ENCODE results near the gene OR2T29. TPM values are rescaled to one million over a fixed set of nuclear protein-coding genes. Genes with fewer than 3 reads are reported as not detected.

The OR2T29 gene
- not detected in 2 replicates for total RNA-seq

DNA sequence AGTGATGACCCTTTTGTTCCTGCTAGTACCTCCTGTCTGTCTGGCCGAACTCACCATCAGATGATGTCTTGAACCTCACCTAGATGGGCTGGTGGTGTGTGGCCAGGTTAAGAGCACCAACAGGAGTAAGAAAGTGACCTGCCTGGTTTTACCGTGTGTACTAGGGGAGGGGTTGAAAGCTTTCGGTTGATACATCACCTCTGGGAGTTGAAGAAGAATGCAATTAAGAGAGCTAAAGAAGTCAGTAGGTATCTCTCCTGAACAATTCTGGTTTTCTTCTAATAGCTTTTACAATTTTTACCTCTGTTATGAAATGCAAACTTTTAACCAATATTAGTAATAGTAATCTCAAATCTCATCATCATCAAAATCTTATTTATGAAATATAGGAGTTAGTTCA, at the start of gene OR2T29:
Gene OR2T29, minus strand, starts transcription at position 101 of the 400 bp plus-strand sequence. CDS start 3,281 bp downstream, outside the sequence.

GRCh38 chr1:248597589-248597988, 35.0 kb upstream of the OR2T29 start, which contains the start of gene OR2T10:
Gene OR2T10 (minus strand): TSS chr1:248597700. CDS start chr1:248593768, 3,932 bp downstream.

GRCh38 chr1:248574657-248575056, 12.1 kb upstream of the OR2T29 start, which contains the start of gene OR2T34:
Gene OR2T34 (minus strand): TSS chr1:248574757. CDS start chr1:248574757, 0 bp downstream.

DNA sequence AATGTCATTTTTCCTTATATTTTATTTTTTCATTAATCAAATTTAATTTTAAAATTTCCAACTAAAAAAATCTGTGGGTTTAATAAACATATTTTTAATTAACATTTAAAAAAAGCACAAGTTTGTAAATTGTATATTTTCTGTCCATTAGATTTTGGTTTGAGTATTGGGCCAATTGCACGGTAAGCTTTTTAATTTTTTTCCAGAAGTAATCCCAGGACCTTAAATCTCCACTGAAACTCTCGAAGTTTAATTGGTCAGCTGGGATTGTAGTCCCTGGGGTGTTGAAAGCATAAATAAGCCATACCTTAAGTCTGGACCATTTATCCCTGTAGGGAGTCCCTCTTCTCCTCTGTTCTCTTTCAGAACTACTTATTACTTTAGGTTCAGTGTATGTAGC, 54.8 kb downstream of the OR2T29 start, which contains the start of gene OR2G6:
Gene OR2G6, plus strand, starts transcription at position 301 of the 400 bp plus-strand sequence. CDS start 13,574 bp downstream, outside the sequence.

Other genes starting within 250 kb of the OR2T29 start
- not detected in 2 replicates for gene OR2M7, start 238.2 kb downstream of the OR2T29 start, total RNA-seq
- not detected in 2 replicates for gene OR14C36, start 214.0 kb downstream of the OR2T29 start, total RNA-seq
- gene OR2T4, start 201.1 kb downstream of the OR2T29 start, total RNA-seq: not detected in 2 replicates
- gene OR2T6, start 187.0 kb downstream of the OR2T29 start, total RNA-seq: not detected in 2 replicates
- not detected in 2 replicates for gene OR2T1, start 159.7 kb downstream of the OR2T29 start, total RNA-seq
- gene OR2T2, start 117.1 kb downstream of the OR2T29 start, total RNA-seq: not detected in 2 replicates
- gene OR2T3, start 89.4 kb downstream of the OR2T29 start, total RNA-seq: not detected in 2 replicates
- gene OR2T5, start 74.2 kb downstream of the OR2T29 start, total RNA-seq: not detected in 2 replicates
- gene OR2G6, start 54.7 kb downstream of the OR2T29 start, total RNA-seq: not detected in 2 replicates
- gene OR2T34, start 12.0 kb upstream of the OR2T29 start, total RNA-seq: not detected in 2 replicates
- not detected in 2 replicates for gene OR2T10, start 34.9 kb upstream of the OR2T29 start, total RNA-seq
- gene OR2T11, start 72.3 kb upstream of the OR2T29 start, total RNA-seq: not detected in 2 replicates
- not detected in 2 replicates for gene OR2T35, start 82.5 kb upstream of the OR2T29 start, total RNA-seq
- not detected in 2 replicates for gene OR2T27, start 92.8 kb upstream of the OR2T29 start, total RNA-seq
- gene OR14I1, start 140.0 kb upstream of the OR2T29 start, total RNA-seq: not detected in 2 replicates
- gene LYPD8, start 193.0 kb upstream of the OR2T29 start, total RNA-seq: 0.10 TPM in 1 of 2 replicates, not detected in the other

Measured in smooth muscle cell of the pulmonary artery (primary cell).